Mesothelial cell of epicardium (in vitro differentiated cells): Measurements from ENCODE around the gene LAMP5. TPM values are rescaled to one million over a fixed set of nuclear protein-coding genes. Genes with fewer than 3 reads are reported as not detected.

Experiments used
- DNase-seq, 2 experiments: peaks; one replicate each; pipeline ENCODE4 v3.0.0; 2021; ENCODE audit warnings: low spot score in 2 of 2; ENCODE audit not compliant: unreplicated experiment in 2 of 2
- H3K27ac Mint-ChIP-seq: 2 replicates; pipeline ENCODE4 v1.8.0; 2021; ENCODE audit warnings: mixed read lengths
- H3K27me3 Mint-ChIP-seq: 2 replicates; pipeline ENCODE4 v1.8.0; 2021; ENCODE audit warnings: low read depth, mixed read lengths
- H3K36me3 Mint-ChIP-seq: 2 replicates; pipeline ENCODE4 v1.8.0; 2021; ENCODE audit warnings: mixed read lengths
- H3K4me1 Mint-ChIP-seq: 2 replicates; pipeline ENCODE4 v1.8.0; 2021; ENCODE audit warnings: mixed read lengths
- H3K4me3 Mint-ChIP-seq: 2 replicates; pipeline ENCODE4 v1.8.0; 2021; ENCODE audit warnings: mild to moderate bottlenecking, moderate library complexity, mixed read lengths
- H3K9me3 Mint-ChIP-seq: 2 replicates; pipeline ENCODE4 v1.8.0; 2021; ENCODE audit warnings: mixed read lengths
- total RNA-seq: library from RNA; stranded (reverse); gene quantifications from 3 replicates; pipeline ENCODE4 v1.2.1, GENCODE V29; 2021
- TF ChIP-seq, protein P1 (sequence below): fragments of 200-600 bp; sonication (generic); IDR thresholded peaks from one replicate; pipeline ENCODE4 v1.5.0; 2021; ENCODE audit warnings: antibody characterized with exemption; ENCODE audit not compliant: unreplicated experiment

Gene LAMP5
- total RNA-seq, 1 donor from 2014 or later: 0.38 TPM

- no peaks in the 10 kb centered on the region for H3K4me1 Mint-ChIP-seq
- TF ChIP-seq, protein P1, sequence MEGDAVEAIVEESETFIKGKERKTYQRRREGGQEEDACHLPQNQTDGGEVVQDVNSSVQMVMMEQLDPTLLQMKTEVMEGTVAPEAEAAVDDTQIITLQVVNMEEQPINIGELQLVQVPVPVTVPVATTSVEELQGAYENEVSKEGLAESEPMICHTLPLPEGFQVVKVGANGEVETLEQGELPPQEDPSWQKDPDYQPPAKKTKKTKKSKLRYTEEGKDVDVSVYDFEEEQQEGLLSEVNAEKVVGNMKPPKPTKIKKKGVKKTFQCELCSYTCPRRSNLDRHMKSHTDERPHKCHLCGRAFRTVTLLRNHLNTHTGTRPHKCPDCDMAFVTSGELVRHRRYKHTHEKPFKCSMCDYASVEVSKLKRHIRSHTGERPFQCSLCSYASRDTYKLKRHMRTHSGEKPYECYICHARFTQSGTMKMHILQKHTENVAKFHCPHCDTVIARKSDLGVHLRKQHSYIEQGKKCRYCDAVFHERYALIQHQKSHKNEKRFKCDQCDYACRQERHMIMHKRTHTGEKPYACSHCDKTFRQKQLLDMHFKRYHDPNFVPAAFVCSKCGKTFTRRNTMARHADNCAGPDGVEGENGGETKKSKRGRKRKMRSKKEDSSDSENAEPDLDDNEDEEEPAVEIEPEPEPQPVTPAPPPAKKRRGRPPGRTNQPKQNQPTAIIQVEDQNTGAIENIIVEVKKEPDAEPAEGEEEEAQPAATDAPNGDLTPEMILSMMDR: no peak
- DNase-seq: no peak
- H3K36me3 Mint-ChIP-seq: no peaks in the 10 kb centered on the region
- H3K27ac Mint-ChIP-seq: no peak overlapping the region
- H3K9me3 Mint-ChIP-seq: no peaks in the 10 kb centered on the region
- peaks cover 36% of the 10 kb centered on the region for H3K27me3 Mint-ChIP-seq
- no peak overlapping the region for H3K4me3 Mint-ChIP-seq
These were observed 28.6 kb upstream of the LAMP5 start for GRCh38 chr20:9485614-9486340.

GRCh38 chr20:9487231-9487630, 27.2 kb upstream of the LAMP5 start:
- no peaks in the 10 kb centered on the region for H3K9me3 Mint-ChIP-seq
- H3K4me3 Mint-ChIP-seq: no peak overlapping the region
- no peak overlapping the region for H3K27ac Mint-ChIP-seq
- DNase-seq: no peak
- TF ChIP-seq, protein P1: no peak
- no peaks in the 10 kb centered on the region for H3K4me1 Mint-ChIP-seq
- H3K36me3 Mint-ChIP-seq: no peaks in the 10 kb centered on the region
- peaks cover 38% of the 10 kb centered on the region for H3K27me3 Mint-ChIP-seq

DNA sequence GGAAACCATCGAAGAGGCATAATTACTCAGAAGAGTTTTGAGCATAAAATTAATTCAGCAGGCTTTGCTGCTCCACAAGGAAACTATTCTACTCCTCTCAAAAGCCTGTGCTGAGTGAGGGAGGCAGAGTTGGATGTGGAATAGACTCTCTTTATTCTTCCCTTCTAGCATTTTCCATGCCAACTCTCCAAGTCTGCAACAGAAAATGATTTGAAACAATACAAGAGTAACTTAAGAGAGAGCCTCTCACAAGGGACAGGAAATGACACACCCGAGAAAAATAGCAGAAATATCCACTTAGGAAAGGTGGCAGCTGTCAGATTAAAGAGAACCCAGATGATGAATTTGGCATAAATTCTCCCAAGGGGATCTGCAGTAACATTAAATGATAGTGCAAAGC, 26.3 kb upstream of the LAMP5 start:
- Mint-ChIP-seq H3K27me3 (peaks cover 39% of the 10 kb centered on the region), H3K4me3 (no peak overlapping the region), H3K36me3 (no peaks in the 10 kb centered on the region), H3K27ac (no peak overlapping the region), H3K4me1 (peaks cover 3% of the 10 kb centered on the region), H3K9me3 (no peaks in the 10 kb centered on the region)
- TF ChIP-seq, protein P1: no peak
- DNase-seq: no peak

DNA sequence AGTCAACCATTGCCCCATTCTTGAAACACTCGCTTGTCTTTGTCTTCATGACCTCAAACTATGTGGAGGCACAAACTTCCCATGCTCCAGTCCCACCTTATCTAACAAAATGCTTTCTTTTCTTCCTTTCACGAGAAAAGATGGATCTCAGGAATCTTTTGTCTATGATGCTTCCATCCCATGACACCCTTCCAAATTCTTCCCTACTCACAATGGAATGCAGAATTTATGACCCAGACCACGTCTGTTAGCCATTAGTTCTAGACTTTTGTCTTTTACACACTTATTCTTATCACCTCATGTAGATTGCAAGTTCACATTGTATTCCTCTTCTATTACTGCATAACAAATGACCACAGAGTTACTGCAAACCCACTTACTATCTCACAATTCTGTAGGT, 24.2 kb upstream of the LAMP5 start:
- H3K36me3 Mint-ChIP-seq: no peaks in the 10 kb centered on the region
- no peak for DNase-seq
- no peak overlapping the region for H3K4me3 Mint-ChIP-seq
- TF ChIP-seq, protein P1: no peak
- H3K27me3 Mint-ChIP-seq: peaks cover 43% of the 10 kb centered on the region
- H3K9me3 Mint-ChIP-seq: no peaks in the 10 kb centered on the region
- no peak overlapping the region for H3K27ac Mint-ChIP-seq
- H3K4me1 Mint-ChIP-seq: peaks cover 3% of the 10 kb centered on the region

- TF ChIP-seq, protein P1: no peak
- no peak overlapping the region for H3K27ac Mint-ChIP-seq
- H3K4me3 Mint-ChIP-seq: no peak overlapping the region
- peaks cover 3% of the 10 kb centered on the region for H3K9me3 Mint-ChIP-seq
- peaks cover 46% of the 10 kb centered on the region for H3K27me3 Mint-ChIP-seq
- peaks cover 3% of the 10 kb centered on the region for H3K4me1 Mint-ChIP-seq
- H3K36me3 Mint-ChIP-seq: no peaks in the 10 kb centered on the region
- DNase-seq: no peak
These were observed 23.8 kb upstream of the LAMP5 start for GRCh38 chr20:9490631-9491030.
